Stimulated activated CD8-positive, alpha-beta memory T cell treated with anti-CD3 and anti-CD28 coated beads, Interleukin-15, amount 100 ng/mL, for 24 hours (primary cell): ENCODE measurements around the gene CENPVL1.
"Not testable (repeated sequence)": the region's sequence is repeated elsewhere in the genome, so short reads cannot be mapped to it uniquely, and the experiment has no call there.

Experiments
- DNase-seq: peaks from one replicate; pipeline ENCODE4 v3.0.0-alpha.2; 2020; ENCODE audit warnings: low read depth

CENPVL1 gene

DNA sequence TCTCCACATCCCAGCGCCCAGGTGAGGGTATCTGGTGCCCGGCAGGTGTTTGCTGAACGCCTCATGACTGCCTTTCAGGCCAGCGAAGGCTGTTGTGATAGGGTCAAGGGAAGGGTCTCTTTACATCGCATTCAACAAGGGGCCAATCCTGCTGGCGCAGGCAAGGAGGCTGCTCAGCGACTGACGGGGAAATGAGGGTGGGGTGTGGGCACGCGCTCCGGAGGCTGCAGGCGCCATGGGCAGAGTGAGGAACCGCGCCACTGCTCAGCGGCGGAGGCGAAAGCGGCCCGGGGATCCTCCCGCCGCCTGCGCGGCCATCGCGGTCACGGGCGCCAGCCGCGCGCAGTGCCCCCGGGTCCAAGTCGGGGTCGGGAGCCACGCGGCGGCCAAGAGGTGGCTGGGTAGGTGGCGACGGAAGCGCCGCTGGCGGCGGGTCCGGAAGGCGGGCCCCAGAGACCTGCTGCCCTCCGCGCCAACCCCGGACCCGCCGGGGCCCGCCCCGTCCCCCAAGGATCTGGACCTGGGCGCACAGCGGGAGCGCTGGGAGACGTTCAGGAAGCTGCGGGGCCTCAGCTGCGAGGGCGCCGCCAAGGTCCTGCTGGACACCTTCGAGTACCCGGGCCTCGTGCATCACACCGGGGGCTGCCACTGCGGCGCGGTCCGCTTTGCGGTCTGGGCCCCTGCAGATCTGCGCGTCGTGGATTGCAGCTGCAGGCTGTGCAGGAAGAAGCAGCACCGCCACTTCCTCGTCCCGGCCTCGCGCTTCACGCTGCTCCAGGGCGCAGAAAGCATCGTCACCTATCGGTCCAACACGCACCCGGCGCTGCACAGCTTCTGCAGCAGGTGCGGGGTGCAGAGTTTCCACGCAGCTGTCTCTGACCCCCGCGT lies at the start of gene CENPVL1:
Gene CENPVL1 (plus strand): TSS at position 236 of the 888 bp plus-strand sequence. CDS start 0 bp downstream, at position 236.
- not testable (repeated sequence) for DNase-seq

GRCh38 chrX:51665981-51666380 lies 44.3 kb upstream of the CENPVL1 start:
- no peak for DNase-seq

DNA sequence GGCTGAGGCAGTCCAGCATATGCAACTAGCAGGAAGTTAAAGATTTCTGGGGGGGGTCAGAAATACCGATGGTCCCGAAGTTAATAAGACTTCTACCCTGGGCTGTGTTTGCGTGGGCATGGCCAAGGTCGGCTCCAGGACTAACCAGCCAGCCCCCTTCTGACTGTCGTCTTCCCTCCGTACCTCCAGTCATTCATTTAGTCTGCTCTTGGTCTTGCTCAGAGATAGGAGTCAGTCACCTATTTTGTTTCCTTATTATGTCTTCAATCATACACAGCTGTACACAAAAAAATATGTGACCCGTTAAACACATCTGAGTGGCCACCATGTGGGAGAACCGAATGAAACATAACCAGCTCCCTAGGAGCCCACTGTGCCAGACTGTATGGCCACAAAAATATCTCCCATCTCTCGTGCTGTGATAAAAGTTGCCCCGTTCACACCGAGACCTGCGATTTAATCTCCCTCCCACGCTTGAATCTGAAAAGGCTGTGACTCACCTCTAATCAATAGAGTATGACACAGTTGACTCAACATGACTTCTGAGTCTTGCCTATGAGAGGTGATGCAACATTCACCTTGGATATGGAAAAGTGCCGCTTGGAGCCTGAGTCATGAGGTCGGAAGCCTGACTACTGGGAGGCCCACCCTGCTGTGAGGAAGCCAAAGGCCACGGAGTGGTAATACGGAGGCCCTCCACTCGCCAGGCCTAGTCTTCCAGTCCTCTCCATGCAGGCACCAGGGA lies 30.5 kb upstream of the CENPVL1 start:
- not testable (repeated sequence) for DNase-seq

DNA sequence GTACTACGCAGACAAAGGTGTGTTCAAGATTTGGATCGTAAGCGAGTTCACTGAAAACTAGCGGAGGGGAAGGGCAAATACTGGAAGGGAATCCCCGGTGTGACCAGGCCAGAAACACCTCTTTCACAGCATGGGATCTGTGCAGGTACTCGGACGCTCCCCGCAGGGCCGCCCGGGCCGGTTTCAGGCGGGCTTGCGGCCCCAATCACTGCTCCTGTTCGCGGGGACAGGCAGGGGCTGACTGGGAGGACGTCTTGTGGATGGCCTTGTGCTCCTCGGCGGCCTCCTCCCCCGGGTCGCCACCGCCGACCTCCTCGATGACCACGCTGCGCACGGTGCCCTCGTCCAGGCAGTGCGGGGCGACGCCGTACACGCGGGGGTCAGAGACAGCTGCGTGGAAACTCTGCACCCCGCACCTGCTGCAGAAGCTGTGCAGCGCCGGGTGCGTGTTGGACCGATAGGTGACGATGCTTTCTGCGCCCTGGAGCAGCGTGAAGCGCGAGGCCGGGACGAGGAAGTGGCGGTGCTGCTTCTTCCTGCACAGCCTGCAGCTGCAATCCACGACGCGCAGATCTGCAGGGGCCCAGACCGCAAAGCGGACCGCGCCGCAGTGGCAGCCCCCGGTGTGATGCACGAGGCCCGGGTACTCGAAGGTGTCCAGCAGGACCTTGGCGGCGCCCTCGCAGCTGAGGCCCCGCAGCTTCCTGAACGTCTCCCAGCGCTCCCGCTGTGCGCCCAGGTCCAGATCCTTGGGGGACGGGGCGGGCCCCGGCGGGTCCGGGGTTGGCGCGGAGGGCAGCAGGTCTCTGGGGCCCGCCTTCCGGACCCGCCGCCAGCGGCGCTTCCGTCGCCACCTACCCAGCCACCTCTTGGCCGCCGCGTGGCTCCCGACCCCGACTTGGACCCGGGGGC lies 28.2 kb upstream of the CENPVL1 start:
- DNase-seq: not testable (repeated sequence)

- not testable (repeated sequence) for DNase-seq
Measured at GRCh38 chrX:51682720-51683062, 27.6 kb upstream of the CENPVL1 start, which contains the start of gene CENPVL2. Gene CENPVL2 (minus strand): TSS chrX:51682831. CDS start chrX:51682831, 0 bp downstream.

GRCh38 chrX:51694254-51694653 lies 16.1 kb upstream of the CENPVL1 start:
- DNase-seq: no peak

GRCh38 chrX:51697397-51697796 lies 12.9 kb upstream of the CENPVL1 start:
- no peak for DNase-seq

GRCh38 chrX:51712943-51713647 lies 2.8 kb downstream of the CENPVL1 start:
- not testable (repeated sequence) for DNase-seq

GRCh38 chrX:51728202-51728601 lies 17.9 kb downstream of the CENPVL1 start:
- DNase-seq: no peak

DNA sequence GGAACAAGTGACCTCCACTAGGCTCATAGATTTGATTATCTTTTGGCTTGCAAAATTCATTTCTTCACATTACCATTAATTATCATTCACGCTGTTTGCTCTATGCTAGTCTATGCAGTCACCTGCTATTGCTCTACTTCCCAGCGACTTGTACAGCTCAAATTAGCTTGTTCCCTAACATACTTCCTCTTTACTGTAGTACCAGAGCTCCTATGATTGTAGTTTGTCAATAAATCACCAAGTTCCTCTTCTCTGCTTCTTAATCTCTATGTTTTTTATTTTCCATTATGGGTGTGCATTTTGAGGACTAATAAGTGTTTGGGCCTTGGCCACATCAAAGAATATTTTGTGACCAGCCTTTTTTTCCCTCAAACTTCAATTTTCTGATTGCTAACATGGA lies 26.8 kb downstream of the CENPVL1 start:
- no peak for DNase-seq

- no peak for DNase-seq
Measured at GRCh38 chrX:51742586-51742985, 32.3 kb downstream of the CENPVL1 start.

GRCh38 chrX:51743179-51743957 lies 33.1 kb downstream of the CENPVL1 start, which contains the start of gene GSPT2:
Gene GSPT2 (plus strand): TSS chrX:51743442. CDS start chrX:51743627, 185 bp downstream.
- DNase-seq: peak; percentile 19

DNA sequence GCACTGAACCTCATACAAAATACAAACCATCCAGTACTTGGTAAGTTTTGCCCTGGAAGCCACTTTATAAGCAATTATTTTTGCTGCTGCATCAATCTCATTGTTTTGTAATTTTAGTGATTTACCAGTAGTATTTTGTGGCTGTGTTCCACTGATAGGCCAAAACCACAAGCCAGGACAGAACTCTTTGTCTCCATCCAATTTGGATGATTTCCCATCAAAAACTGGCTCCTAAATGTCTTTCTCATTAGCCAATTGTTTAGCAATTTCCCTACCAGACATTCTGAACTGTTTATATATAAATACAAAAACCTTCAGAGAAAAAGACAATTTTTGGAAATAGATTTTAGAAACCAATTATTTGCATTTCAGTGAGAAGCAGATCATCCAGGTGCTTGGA lies 37.4 kb downstream of the CENPVL1 start:
- no peak for DNase-seq

DNA sequence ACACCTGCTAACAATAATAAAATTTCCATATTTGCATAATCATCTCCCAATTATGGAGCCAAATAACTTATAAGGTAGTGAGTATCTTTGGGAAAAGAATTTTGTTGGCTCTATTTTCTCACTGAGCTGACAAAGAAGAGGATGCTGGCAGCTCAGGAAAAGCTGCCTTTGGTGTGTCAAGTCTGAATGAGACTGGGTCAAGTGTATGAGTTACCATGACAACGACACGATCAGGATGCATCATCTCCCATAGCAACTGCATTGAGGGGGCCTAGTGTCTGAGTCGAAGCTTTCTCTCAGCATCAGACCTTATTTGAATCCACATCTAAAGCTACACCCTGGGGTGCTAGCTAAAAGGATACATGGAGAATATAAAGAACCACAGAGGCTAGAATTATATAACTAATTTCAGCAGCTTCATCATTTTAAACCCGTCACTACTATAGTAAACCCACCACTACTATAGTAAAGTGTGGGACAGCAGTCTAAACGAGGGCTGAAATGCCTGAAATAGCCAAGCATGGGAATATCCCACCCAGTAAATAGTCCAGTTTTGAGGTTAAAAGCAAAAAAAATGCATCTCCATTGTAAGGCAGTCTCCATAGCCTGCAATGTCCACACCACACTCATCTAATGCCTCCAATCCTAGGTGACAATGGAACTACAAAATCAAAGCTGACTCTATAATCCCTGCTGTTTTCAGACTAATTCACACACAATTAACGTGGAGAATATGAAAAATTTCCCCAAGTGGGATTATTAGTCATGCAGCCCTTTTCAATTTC lies 48.9 kb downstream of the CENPVL1 start:
- DNase-seq: no peak

GRCh38 chrX:51760657-51761056 lies 50.3 kb downstream of the CENPVL1 start:
- no peak for DNase-seq
